Lower lobe of right lung (tissue), 2 donors: ENCODE measurements around the gene WIPF3. TPM values are rescaled to one million over a fixed set of nuclear protein-coding genes. Genes with fewer than 3 reads are reported as not detected.
A peak's percentile ranks its signal among the peaks of the same experiment; 100 is the strongest.

Experiments used
- ATAC-seq, 2 donors: fragments of 200-7000 bp; cut with Tn5 transposase; one replicate each; pipeline ENCODE4 v1.9.1; 2020 to 2022; ENCODE audit warnings: mild to moderate bottlenecking in 2 of 2, moderate library complexity in 2 of 2
- DNase-seq: peaks from one replicate; pipeline ENCODE4 v3.0.0-alpha.2; 2020
- H3K27ac ChIP-seq: fragments of 200-600 bp; one replicate; pipeline ENCODE4 v1.8.0; 2022
- H3K27me3 ChIP-seq: fragments of 200-600 bp; one replicate; pipeline ENCODE4 v1.8.0; 2022; ENCODE audit warnings: low read depth
- H3K36me3 ChIP-seq: fragments of 200-600 bp; one replicate; pipeline ENCODE4 v1.8.0; 2022; ENCODE audit warnings: mild to moderate bottlenecking
- H3K4me1 ChIP-seq: fragments of 200-600 bp; one replicate; pipeline ENCODE4 v1.8.0; 2022
- H3K4me3 ChIP-seq: fragments of 200-600 bp; one replicate; pipeline ENCODE4 v1.8.0; 2022; ENCODE audit warnings: mild to moderate bottlenecking
- H3K9me3 ChIP-seq: fragments of 200-600 bp; one replicate; pipeline ENCODE4 v1.8.0; 2022
- CTCF ChIP-seq: fragments of 200-600 bp; IDR thresholded peaks from one replicate; pipeline ENCODE4 v1.8.0; 2022; ENCODE audit warnings: antibody characterized with exemption, mild to moderate bottlenecking
- intact Hi-C: fragments of 100-400 bp; cut with DNase I; formaldehyde crosslinking; loops from one replicate; pipeline ENCODE4 v1.11.0; 2022
- long read RNA-seq: library from polyadenylated mRNA; unstranded; transcript quantifications from one replicate; pipeline ENCODE4 v2.0.0, GENCODE V29; 2021
- total RNA-seq: library from RNA; stranded (reverse); fragmentation: NEBNext Ultra II Directional; extraction: Animal tissue kit (Norgen Biotek cat#: 25700); gene quantifications from one replicate; pipeline ENCODE4 v1.2.1, GENCODE V29; 2021
- donor health status: DM: no; HTN: yes; CAD: no; lungs with severe emphysema.

The WIPF3 gene, protein sequence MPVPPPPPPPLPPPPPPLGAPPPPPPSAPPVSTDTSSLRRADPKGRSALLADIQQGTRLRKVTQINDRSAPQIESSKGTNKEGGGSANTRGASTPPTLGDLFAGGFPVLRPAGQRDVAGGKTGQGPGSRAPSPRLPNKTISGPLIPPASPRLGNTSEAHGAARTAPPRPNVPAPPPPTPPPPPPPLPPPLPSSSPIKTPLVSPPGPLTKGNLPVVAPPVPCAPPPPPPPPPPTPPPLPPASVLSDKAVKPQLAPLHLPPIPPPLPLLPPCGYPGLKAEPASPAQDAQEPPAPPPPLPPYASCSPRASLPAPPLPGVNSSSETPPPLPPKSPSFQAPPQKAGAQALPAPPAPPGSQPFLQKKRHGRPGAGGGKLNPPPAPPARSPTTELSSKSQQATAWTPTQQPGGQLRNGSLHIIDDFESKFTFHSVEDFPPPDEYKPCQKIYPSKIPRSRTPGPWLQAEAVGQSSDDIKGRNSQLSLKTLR
- 0.95 TPM for total RNA-seq
- long read RNA-seq, partial matches to known transcripts = 0 of 1 reads
- long read RNA-seq, other reads (novel, unspliced or antisense) = 1 of 1 reads

DNA sequence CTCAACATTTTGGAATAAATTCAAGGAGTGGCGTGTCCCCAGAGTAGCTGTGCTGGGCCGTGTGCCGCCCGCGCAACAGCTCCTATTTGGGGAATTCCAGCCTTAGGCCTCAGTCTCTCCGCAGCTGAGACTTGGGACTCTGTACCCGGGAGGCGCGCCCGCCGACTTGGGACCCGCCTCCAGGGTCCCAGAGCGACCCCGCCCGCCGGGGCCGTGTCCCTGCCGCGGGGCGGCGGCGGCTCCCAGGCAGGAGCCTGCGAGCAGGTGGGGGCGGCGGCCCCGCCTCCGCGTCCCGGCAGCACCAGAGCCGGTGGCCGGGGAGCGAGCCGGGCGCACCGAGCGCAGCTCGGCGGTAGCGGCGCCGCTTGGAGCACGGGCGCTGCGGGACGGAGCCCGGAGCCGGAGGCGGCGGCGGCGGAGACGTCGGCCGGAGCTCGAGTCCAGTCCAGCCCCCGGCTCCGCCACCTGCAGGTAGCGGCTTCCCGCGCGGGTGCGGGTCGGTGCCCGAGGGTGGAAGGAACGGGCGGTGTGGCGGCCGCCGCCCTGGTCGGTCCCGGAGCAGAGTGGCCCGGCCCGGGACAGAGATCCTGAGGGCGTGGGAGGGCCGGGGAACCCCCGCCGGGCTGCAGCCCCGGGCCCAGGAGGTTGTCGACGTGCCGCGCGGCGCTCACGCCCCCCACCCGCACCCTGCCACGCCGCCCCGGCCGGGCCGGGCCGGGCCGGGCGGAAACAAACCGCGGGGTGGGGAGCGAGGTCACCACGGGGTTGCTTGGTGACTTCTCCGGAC, at the start of gene WIPF3:
Gene WIPF3 (plus strand): TSS at position 301 of the 787 bp plus-strand sequence. CDS start 28,217 bp downstream, outside the sequence.
- no peak within 1 kb of the TSS for H3K27ac ChIP-seq
- intact Hi-C loops = no loop called here
- no peak for TF ChIP-seq CTCF
- peaks cover 12% of the 10 kb centered on the region for H3K4me1 ChIP-seq
- H3K36me3 ChIP-seq = no peaks in the 10 kb centered on the region
- H3K9me3 ChIP-seq = no peaks in the 10 kb centered on the region
- H3K4me3 ChIP-seq = peak within 1 kb of the TSS; percentile 47
- DNase-seq = peak; percentile 48
- ATAC-seq = peak; percentile 52 to 60
- peaks cover 73% of the 10 kb centered on the region for H3K27me3 ChIP-seq

- no peak for ATAC-seq
- no peak for TF ChIP-seq CTCF
- Histone ChIP-seq H3K27ac (no peak overlapping the region), H3K4me3 (no peak overlapping the region), H3K4me1 (no peaks in the 10 kb centered on the region), H3K36me3 (no peaks in the 10 kb centered on the region), H3K9me3 (no peaks in the 10 kb centered on the region), H3K27me3 (peaks cover 3% of the 10 kb centered on the region)
- DNase-seq = no peak
- intact Hi-C loops = no loop called here
Measured at GRCh38 chr7:29763266-29763665, 43.0 kb upstream of the WIPF3 start.

GRCh38 chr7:29764227-29764626, 42.1 kb upstream of the WIPF3 start:
- Histone ChIP-seq H3K4me3 (no peak overlapping the region), H3K27ac (no peak overlapping the region), H3K9me3 (no peaks in the 10 kb centered on the region), H3K36me3 (no peaks in the 10 kb centered on the region), H3K27me3 (peaks cover 3% of the 10 kb centered on the region), H3K4me1 (no peaks in the 10 kb centered on the region)
- no peak for DNase-seq
- ATAC-seq = no peak
- no peak for TF ChIP-seq CTCF
- intact Hi-C loops = no loop called here

- H3K4me3 ChIP-seq = no peak overlapping the region
- H3K9me3 ChIP-seq = no peaks in the 10 kb centered on the region
- peaks cover 3% of the 10 kb centered on the region for H3K27me3 ChIP-seq
- H3K36me3 ChIP-seq = no peaks in the 10 kb centered on the region
- no peaks in the 10 kb centered on the region for H3K4me1 ChIP-seq
- intact Hi-C loops = no loop called here
- ATAC-seq = no peak
- no peak overlapping the region for H3K27ac ChIP-seq
- no peak for DNase-seq
- TF ChIP-seq CTCF = no peak
Measured at GRCh38 chr7:29765490-29765889, 40.8 kb upstream of the WIPF3 start.

- no peaks in the 10 kb centered on the region for H3K36me3 ChIP-seq
- H3K9me3 ChIP-seq = no peaks in the 10 kb centered on the region
- TF ChIP-seq CTCF = no peak
- H3K4me3 ChIP-seq = no peak overlapping the region
- ATAC-seq (no peak), DNase-seq (no peak)
- intact Hi-C loops = no loop called here
- H3K27ac ChIP-seq = no peak overlapping the region
- no peaks in the 10 kb centered on the region for H3K4me1 ChIP-seq
- H3K27me3 ChIP-seq = no peaks in the 10 kb centered on the region
Measured at GRCh38 chr7:29770371-29770770, 35.9 kb upstream of the WIPF3 start.
